ENCODE measurements around the gene SCN2A. TPM values are rescaled to one million over a fixed set of nuclear protein-coding genes. Genes with fewer than 3 reads are reported as not detected.

Gene SCN2A
- total and polyA plus RNA-seq, 9 of the 15 experiments (the other 6 are each of a cell fraction or from before 2014, with no cell fraction given): 0.08 to 0.69 (median 0.31) TPM; not detected in 1

GRCh38 chr2:165268754-165269153 is 29.5 kb downstream of the SCN2A start:
- ATAC-seq (no peak), FAIRE-seq (no peak), DNase-seq (ENCODE audit: extremely low read depth in 1 of 4, low spot score in 3 of 4) (no peak)
- no TSS peak for BruUV-seq (replicated peaks)
- Histone ChIP-seq H3K27me3 (ENCODE audit: control insufficient read depth in 2 of 2, insufficient read depth in 2 of 2, low read length in 2 of 2) (no peaks in the 10 kb centered on the region), H3K4me2 (ENCODE audit: insufficient read depth, low read length) (no peak overlapping the region), H3K36me3 (ENCODE audit: control insufficient read depth, insufficient read depth, low read length) (no peaks in the 10 kb centered on the region), H2AFZ (ENCODE audit: low read depth, low read length) (no peak overlapping the region), H3K79me2 (ENCODE audit: control insufficient read depth, insufficient read depth, low read length) (no peaks in the 10 kb centered on the region), H4K20me1 (replicated peaks; ENCODE audit: control insufficient read depth, insufficient read depth, low read length) (no peaks in the 10 kb centered on the region), H3K27ac (ENCODE audit: extremely low read depth, low read depth, low read length) (no peak overlapping the region), H3K9me1 (ENCODE audit: control insufficient read depth, insufficient read depth, low read length) (no peaks in the 10 kb centered on the region), H3K4me3 (no peak overlapping the region), H3K9me3 (replicated peaks; ENCODE audit: control insufficient read depth, insufficient read depth, low read depth, low read length) (no peaks in the 10 kb centered on the region), H3K9ac (ENCODE audit: insufficient read depth in 1 of 2, low read depth in 2 of 2, low read length in 2 of 2) (no peak overlapping the region), H3K4me1 (replicated peaks in 1 of 2; ENCODE audit: control insufficient read depth in 2 of 2, insufficient read depth in 2 of 2, low read length in 2 of 2) (no peaks in the 10 kb centered on the region)
- in situ Hi-C loops (cut with MboI): no loop called here
- intact Hi-C loops (cut with micrococcal nuclease): no loop called here
- TF ChIP-seq MGA (IDR thresholded peaks at IDR 0.05): no peak
- TF ChIP-seq CHCHD3 (CRISPR knock-in tag; IDR thresholded peaks at IDR 0.05): no peak
- POLR2A ChIA-PET: no interaction called here
- CTCF ChIA-PET (ENCODE audit: low intra/inter-chr PET ratio): interaction anchor here (0.5 kb wide), 1 partner anchor 257 kb away, joined by 5 read pairs; no protein-coding TSS in a partner anchor
- 0% methylated on average over 2 of the region's 2 CpGs for WGBS (ENCODE audit: insufficient coverage, low coverage, missing lambda C conversion rate)
